ENCODE measurements around the gene PPM1B.

PPM1B gene

DNA sequence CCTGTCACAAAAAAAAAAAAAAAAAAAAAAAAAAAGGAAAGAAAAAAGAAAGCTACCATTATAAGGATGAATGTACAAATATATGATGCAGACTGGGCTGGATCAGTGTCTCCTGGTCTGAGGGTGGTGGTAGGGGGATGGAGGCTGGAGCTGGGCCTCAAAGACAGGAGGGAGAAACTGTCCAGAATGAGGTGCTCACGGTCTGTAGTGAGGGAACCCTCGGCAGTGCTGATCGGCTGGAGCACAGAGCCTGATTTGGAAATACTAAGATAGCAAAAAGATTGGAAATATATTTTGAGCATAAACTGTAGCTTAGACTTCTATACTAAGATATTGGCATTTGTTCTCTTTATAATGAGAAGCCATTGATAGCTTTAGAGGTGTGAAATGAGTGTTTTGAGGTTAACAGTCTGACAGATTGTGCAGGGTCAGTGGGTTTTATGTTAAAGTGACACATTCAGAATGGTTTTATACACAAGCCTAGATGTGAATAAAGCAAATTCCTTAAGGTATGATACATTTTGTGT lies 98.7 kb downstream of the PPM1B start:
- H3K27ac ChIP-seq, result no peak overlapping the region
- no peaks in the 10 kb centered on the region for H3K79me2 ChIP-seq
- H3K4me1 ChIP-seq, result no peaks in the 10 kb centered on the region
- H2AFZ ChIP-seq, result no peak overlapping the region
- TF ChIP-seq, protein P1, sequence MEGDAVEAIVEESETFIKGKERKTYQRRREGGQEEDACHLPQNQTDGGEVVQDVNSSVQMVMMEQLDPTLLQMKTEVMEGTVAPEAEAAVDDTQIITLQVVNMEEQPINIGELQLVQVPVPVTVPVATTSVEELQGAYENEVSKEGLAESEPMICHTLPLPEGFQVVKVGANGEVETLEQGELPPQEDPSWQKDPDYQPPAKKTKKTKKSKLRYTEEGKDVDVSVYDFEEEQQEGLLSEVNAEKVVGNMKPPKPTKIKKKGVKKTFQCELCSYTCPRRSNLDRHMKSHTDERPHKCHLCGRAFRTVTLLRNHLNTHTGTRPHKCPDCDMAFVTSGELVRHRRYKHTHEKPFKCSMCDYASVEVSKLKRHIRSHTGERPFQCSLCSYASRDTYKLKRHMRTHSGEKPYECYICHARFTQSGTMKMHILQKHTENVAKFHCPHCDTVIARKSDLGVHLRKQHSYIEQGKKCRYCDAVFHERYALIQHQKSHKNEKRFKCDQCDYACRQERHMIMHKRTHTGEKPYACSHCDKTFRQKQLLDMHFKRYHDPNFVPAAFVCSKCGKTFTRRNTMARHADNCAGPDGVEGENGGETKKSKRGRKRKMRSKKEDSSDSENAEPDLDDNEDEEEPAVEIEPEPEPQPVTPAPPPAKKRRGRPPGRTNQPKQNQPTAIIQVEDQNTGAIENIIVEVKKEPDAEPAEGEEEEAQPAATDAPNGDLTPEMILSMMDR (IDR thresholded peaks at IDR 0.05), result no peak
- H3K9ac ChIP-seq, result no peak overlapping the region
- no peaks in the 10 kb centered on the region for H3K9me3 ChIP-seq (ENCODE audit: control insufficient read depth, low read length)
- H3K27me3 ChIP-seq (ENCODE audit: control insufficient read depth, insufficient read depth, low read length), result no peaks in the 10 kb centered on the region
- no peaks in the 10 kb centered on the region for H3K36me3 ChIP-seq (ENCODE audit: control insufficient read depth, insufficient read depth, low read length)
- no peak overlapping the region for H3K4me2 ChIP-seq (ENCODE audit: low read length)
- H3K4me3 ChIP-seq (ENCODE audit: low read depth, low read length), result no peak overlapping the region

- Histone ChIP-seq H2AFZ (no peak overlapping the region), H3K79me2 (no peaks in the 10 kb centered on the region), H3K36me3 (ENCODE audit: control insufficient read depth, insufficient read depth, low read length) (no peaks in the 10 kb centered on the region), H3K4me3 (ENCODE audit: low read depth, low read length) (no peak overlapping the region), H3K9ac (no peak overlapping the region), H3K4me2 (ENCODE audit: low read length) (no peak overlapping the region), H3K4me1 (no peaks in the 10 kb centered on the region), H3K27me3 (ENCODE audit: control insufficient read depth, insufficient read depth, low read length) (no peaks in the 10 kb centered on the region), H3K27ac (no peak overlapping the region), H3K9me3 (ENCODE audit: control insufficient read depth, low read length) (no peaks in the 10 kb centered on the region)
- TF ChIP-seq, protein P1 (IDR thresholded peaks at IDR 0.05), result no peak
These were observed 99.3 kb downstream of the PPM1B start for GRCh38 chr2:44267796-44268648.

- TF ChIP-seq, protein P1 (IDR thresholded peaks at IDR 0.05), result no peak
- no peaks in the 10 kb centered on the region for H3K9me3 ChIP-seq (ENCODE audit: control insufficient read depth, low read length)
- no peaks in the 10 kb centered on the region for H3K27me3 ChIP-seq (ENCODE audit: control insufficient read depth, insufficient read depth, low read length)
- H3K27ac ChIP-seq, result no peak overlapping the region
- no peaks in the 10 kb centered on the region for H3K4me1 ChIP-seq
- H3K36me3 ChIP-seq (ENCODE audit: control insufficient read depth, insufficient read depth, low read length), result no peaks in the 10 kb centered on the region
- H3K4me2 ChIP-seq (ENCODE audit: low read length), result no peak overlapping the region
- H2AFZ ChIP-seq, result no peak overlapping the region
- no peak overlapping the region for H3K4me3 ChIP-seq (ENCODE audit: low read depth, low read length)
- H3K79me2 ChIP-seq, result no peaks in the 10 kb centered on the region
- H3K9ac ChIP-seq, result no peak overlapping the region
These were observed 101.2 kb downstream of the PPM1B start for GRCh38 chr2:44269831-44270230.

- no peak overlapping the region for H3K27ac ChIP-seq
- H3K36me3 ChIP-seq (ENCODE audit: control insufficient read depth, insufficient read depth, low read length), result no peaks in the 10 kb centered on the region
- H3K9ac ChIP-seq, result no peak overlapping the region
- no peaks in the 10 kb centered on the region for H3K79me2 ChIP-seq
- H3K4me2 ChIP-seq (ENCODE audit: low read length), result no peak overlapping the region
- no peaks in the 10 kb centered on the region for H3K27me3 ChIP-seq (ENCODE audit: control insufficient read depth, insufficient read depth, low read length)
- no peak overlapping the region for H3K4me3 ChIP-seq (ENCODE audit: low read depth, low read length)
- H3K4me1 ChIP-seq, result no peaks in the 10 kb centered on the region
- TF ChIP-seq, protein P1 (IDR thresholded peaks at IDR 0.05), result no peak
- H2AFZ ChIP-seq, result no peak overlapping the region
- H3K9me3 ChIP-seq (ENCODE audit: control insufficient read depth, low read length), result no peaks in the 10 kb centered on the region
These were observed 102.6 kb downstream of the PPM1B start for GRCh38 chr2:44271296-44271695.

Measured in parathyroid adenoma (tissue), 2 donors.